ENCODE results near the gene THSD4. TPM values are rescaled to one million over a fixed set of nuclear protein-coding genes. Genes with fewer than 3 reads are reported as not detected.

The THSD4 gene
- total and polyA plus RNA-seq, 2 of the 4 experiments (the other 2 are of a cell fraction): 25.5 to 31.1 TPM

DNA sequence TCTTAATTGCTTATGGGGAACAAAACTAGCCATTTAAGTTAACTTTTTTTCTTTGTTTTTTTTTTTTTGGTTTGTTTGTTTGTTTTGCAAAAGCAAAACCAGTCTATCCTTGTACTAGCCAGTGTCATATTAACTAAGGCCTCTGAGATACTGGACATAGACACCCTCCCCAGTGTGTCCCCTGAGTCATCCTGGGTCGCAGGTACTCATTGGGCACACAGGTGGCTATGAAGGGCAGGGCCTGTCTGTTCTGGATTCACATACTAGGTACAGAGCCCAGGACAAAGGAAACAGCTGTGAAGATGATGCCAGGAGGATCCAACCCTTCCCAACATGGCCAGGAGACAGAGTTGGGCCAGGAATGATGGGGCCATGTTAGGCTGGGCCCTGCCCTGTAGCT, 318.1 kb downstream of the THSD4 start:
- POLR2A ChIA-PET (ENCODE audit: unreplicated experiment): no interaction called here
- no peak overlapping the region for H2AK9ac ChIP-seq (replicated peaks; ENCODE audit: low read depth, low read length, poor library complexity)
- dilution Hi-C loops (cut with HindIII; ENCODE audit: low sequenced_read_pairs, unreplicated experiment): no loop called here
- H3K27me3 ChIP-seq (ENCODE audit: control insufficient read depth, insufficient read depth, low read length): no peaks in the 10 kb centered on the region
- CTCF ChIA-PET: interaction anchor here (1.1 to 1.2 kb wide), 2 partner anchors 10 to 47 kb away, joined by 3 to 4 read pairs; no protein-coding TSS in a partner anchor
- H3K4me2 ChIP-seq (ENCODE audit: low read depth, low read length): no peak overlapping the region
- peaks cover 0 to 4% of the 10 kb centered on the region in 2 experiments; a peak in 1 of 4 replicates for H3K79me1 ChIP-seq (ENCODE audit: low read depth in 1 of 2, low read length in 2 of 2)
- no peak overlapping the region for H3K27ac ChIP-seq (ENCODE audit: insufficient read depth, low read length)
- H2BK15ac ChIP-seq (ENCODE audit: low read depth, low read length): peak overlapping the region; percentile 27; the same call in 1 of the 3 replicates
- no TSS peak for BruUV-seq (replicated peaks)
- no peaks in the 10 kb centered on the region for H4K20me1 ChIP-seq (ENCODE audit: insufficient read depth, low read length)
- no peak for ATAC-seq (ENCODE audit: low read depth)
- H3K9me1 ChIP-seq (ENCODE audit: insufficient read depth, low read length): 0 out of 2 replicates have a peak, but pooled peaks cover 6% of the 10 kb centered on the region
- no peak overlapping the region for H2BK120ac ChIP-seq (ENCODE audit: low read depth, low read length)
- peaks cover 6% of the 10 kb centered on the region for H3K36me3 ChIP-seq (ENCODE audit: control insufficient read depth, insufficient read depth, low read length)
- H3K9me3 ChIP-seq (ENCODE audit: control insufficient read depth, insufficient read depth, low read length): peaks cover 3% of the 10 kb centered on the region; the same call in 1 of the 2 replicates
- no peak overlapping the region for H4K91ac ChIP-seq (ENCODE audit: insufficient read depth, low read depth, low read length)
- in situ Hi-C loops (cut with MboI; ENCODE audit: low sequenced_read_pairs): no loop called here
- peak overlapping the region; percentile 8; the same call in 1 of the 2 replicates for H3K18ac ChIP-seq (ENCODE audit: low read depth, low read length)
- no peak overlapping the region for H3K4ac ChIP-seq (ENCODE audit: low read depth, low read length)
- TF ChIP-seq, protein P1, sequence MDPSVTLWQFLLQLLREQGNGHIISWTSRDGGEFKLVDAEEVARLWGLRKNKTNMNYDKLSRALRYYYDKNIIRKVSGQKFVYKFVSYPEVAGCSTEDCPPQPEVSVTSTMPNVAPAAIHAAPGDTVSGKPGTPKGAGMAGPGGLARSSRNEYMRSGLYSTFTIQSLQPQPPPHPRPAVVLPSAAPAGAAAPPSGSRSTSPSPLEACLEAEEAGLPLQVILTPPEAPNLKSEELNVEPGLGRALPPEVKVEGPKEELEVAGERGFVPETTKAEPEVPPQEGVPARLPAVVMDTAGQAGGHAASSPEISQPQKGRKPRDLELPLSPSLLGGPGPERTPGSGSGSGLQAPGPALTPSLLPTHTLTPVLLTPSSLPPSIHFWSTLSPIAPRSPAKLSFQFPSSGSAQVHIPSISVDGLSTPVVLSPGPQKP (IDR thresholded peaks at IDR 0.05; ENCODE audit: borderline replicate concordance, low read depth, low read length): no peak
- TF ChIP-seq FOS (IDR thresholded peaks at IDR 0.05; ENCODE audit: low read depth, low read length) (no peak), USF2 (IDR thresholded peaks at IDR 0.05; ENCODE audit: low read depth, low read length) (no peak), NFE2L2 (IDR thresholded peaks at IDR 0.05; ENCODE audit: low read depth, low read length) (no peak), POLR2A (IDR thresholded peaks at IDR 0.05; ENCODE audit: low read depth, low read length) (no peak), RAD21 (IDR thresholded peaks at IDR 0.05; ENCODE audit: low read length) (no peak), RFX5 (IDR thresholded peaks at IDR 0.05; ENCODE audit: low read depth, low read length) (no peak), MAZ (IDR thresholded peaks at IDR 0.05; ENCODE audit: borderline replicate concordance, low read depth, low read length) (no peak)
- TF ChIP-seq, protein P2, sequence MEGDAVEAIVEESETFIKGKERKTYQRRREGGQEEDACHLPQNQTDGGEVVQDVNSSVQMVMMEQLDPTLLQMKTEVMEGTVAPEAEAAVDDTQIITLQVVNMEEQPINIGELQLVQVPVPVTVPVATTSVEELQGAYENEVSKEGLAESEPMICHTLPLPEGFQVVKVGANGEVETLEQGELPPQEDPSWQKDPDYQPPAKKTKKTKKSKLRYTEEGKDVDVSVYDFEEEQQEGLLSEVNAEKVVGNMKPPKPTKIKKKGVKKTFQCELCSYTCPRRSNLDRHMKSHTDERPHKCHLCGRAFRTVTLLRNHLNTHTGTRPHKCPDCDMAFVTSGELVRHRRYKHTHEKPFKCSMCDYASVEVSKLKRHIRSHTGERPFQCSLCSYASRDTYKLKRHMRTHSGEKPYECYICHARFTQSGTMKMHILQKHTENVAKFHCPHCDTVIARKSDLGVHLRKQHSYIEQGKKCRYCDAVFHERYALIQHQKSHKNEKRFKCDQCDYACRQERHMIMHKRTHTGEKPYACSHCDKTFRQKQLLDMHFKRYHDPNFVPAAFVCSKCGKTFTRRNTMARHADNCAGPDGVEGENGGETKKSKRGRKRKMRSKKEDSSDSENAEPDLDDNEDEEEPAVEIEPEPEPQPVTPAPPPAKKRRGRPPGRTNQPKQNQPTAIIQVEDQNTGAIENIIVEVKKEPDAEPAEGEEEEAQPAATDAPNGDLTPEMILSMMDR (conservative IDR thresholded peaks at IDR 0.05; ENCODE audit: low read depth, low read length): no peak
- H3K9ac ChIP-seq (ENCODE audit: low read depth, low read length): no peak overlapping the region
- DNase-seq: no peak
- H2BK5ac ChIP-seq (ENCODE audit: low read depth, low read length, poor library complexity, severe bottlenecking): no peak overlapping the region
- H3K14ac ChIP-seq (replicated peaks; ENCODE audit: low read depth, low read length): no peak overlapping the region
- H3K4me1 ChIP-seq (ENCODE audit: control insufficient read depth, insufficient read depth, low read length): peaks cover 2% of the 10 kb centered on the region; the same call in 1 of the 2 replicates
- no peak overlapping the region for H2AFZ ChIP-seq (replicated peaks; ENCODE audit: low read length, poor library complexity)
- H4K8ac ChIP-seq (ENCODE audit: low read depth in 2 of 2, low read length in 2 of 2): peak overlapping the region in 1 of 2 experiments; percentile 34; a peak in 1 of 4 replicates
- no peak overlapping the region for H3K23ac ChIP-seq (ENCODE audit: low read depth, low read length)
- H4K5ac ChIP-seq (ENCODE audit: low read depth, low read length): no peak overlapping the region; the same call in 1 of the 2 replicates
- H2BK20ac ChIP-seq (ENCODE audit: low read depth, low read length): no peak overlapping the region
- H3K56ac ChIP-seq (ENCODE audit: extremely low read depth, insufficient read depth, low read length): no peak overlapping the region
- peak overlapping the region; percentile 76; the same call in 1 of the 2 replicates for H2AK5ac ChIP-seq (ENCODE audit: low read depth, low read length)
- no peak overlapping the region for H3K4me3 ChIP-seq (ENCODE audit: insufficient read depth, low read depth, low read length)
- intact Hi-C loops (cut with micrococcal nuclease): no loop called here
- WGBS, 2 experiments (ENCODE audit: extremely low coverage in 2 of 2, insufficient read length in 1 of 2): no CpG with 5 or more reads among the region's 1 CpG

Data from IMR-90 (cell line).